HUDEP-2 (cell line): ENCODE data around the gene CTTNBP2NL.
"Not testable (repeated sequence)": the region's sequence is repeated elsewhere in the genome, so short reads cannot be mapped to it uniquely, and the experiment has no call there.

Experiments used
- DNase-seq, 76 experiments: peaks; one replicate each; lab custom pipeline; 2025; ENCODE audit not compliant: unreplicated experiment in 76 of 76; lab: John Stamatoyannopoulos, UW

Gene CTTNBP2NL

GRCh38 chr1:112418099-112418892, 22.3 kb downstream of the CTTNBP2NL start:
- no peak for DNase-seq

GRCh38 chr1:112423207-112423606, 27.2 kb downstream of the CTTNBP2NL start:
- DNase-seq, result no peak

DNA sequence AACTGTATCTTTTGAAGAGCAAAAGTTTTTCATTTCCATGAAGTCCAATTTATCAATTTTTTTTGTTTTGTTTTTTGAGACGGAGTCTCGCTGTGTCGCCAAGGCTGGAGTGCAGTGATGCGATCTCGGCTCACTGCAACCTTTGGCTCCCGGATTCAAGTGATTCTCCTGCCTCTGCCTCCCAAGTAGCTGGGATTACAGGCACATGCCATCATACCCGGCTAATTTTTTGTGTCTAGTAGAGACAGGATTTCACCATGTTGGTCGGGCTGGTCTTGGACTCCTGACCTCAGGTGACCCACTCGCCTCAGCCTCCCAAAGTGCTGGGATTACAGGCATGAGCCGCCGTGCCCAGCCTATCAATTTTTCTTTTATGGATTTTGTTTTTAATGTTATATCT, 27.7 kb downstream of the CTTNBP2NL start:
- DNase-seq, result not testable (repeated sequence)

DNA sequence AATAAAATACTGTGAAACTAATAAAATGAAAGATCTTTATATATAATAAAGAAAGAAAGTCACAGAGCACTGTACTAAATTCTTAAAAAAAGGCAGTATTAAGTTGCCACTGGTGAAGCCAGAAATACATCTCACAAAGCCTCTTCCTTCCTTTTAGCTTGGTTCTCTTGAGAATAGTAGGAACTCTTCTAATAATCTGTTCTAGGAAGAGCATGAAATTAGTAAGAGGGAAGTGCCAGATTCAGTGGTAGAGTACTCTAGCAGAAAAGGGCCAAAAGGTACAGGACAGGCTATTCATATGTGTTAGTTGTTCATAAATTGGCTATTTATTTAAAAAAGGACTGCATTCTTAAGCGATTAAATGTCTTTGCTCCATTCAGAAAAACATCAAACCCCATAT, 33.7 kb downstream of the CTTNBP2NL start:
- no peak for DNase-seq

GRCh38 chr1:112431038-112431437, 35.0 kb downstream of the CTTNBP2NL start:
- no peak for DNase-seq

GRCh38 chr1:112435448-112435847, 39.4 kb downstream of the CTTNBP2NL start:
- no peak for DNase-seq

DNA sequence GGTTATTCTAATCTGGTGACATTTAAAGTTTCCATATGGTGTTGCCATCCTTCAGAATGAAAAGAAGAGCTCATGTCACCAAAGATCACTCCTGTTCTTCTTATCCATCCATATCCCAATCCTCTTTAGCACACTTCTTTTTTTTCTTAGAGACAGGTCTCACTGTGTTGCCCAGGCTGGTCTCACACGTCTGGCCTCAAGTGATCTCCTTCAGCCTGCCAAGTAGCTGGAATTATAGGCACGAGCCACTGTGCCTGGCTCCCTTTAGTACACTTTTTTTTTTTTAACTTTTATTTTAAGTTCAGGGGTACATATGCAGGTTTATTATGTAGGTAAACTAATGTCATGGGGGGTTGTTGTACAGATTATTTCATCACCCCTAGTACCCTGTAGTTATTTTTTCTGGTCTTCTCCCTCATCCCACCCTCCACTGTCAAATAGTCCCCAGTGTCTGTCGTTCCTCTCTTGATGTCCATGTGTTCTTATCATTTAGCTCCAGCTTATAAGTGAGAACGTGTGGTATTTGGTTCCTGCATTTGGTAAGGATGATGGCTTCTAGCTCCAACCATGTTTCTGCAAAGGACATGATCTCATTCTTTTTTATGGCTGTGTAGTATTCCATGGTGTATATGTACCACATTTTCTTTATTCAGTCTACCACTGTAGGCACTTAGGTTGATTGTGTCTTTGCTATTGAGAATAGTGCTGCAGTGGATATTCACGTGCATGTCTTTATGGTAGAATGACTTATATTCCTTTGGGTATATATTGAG, 40.6 kb downstream of the CTTNBP2NL start:
- DNase-seq, result no peak

- not testable (repeated sequence) for DNase-seq
These were observed 42.1 kb downstream of the CTTNBP2NL start for GRCh38 chr1:112438156-112438555.

GRCh38 chr1:112439592-112439991, 43.6 kb downstream of the CTTNBP2NL start:
- DNase-seq, result no peak

DNA sequence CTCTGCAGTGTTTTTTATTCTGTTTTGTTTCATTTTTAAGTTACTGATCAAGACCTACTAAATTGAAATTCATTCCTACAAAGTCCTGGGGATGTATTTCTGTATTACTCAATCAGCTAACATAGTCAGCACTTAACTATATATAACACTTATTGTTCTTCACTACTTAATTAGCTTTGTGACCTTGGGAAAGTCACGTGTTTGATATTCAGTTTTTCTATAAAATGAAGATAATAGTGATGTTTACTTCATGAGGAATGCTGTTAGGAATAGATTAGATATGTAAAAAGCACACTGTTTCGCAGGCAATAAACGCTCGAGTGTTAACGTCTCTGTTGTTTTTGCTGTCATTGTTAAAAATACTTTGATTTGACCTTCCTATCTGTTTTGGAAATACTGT, 44.6 kb downstream of the CTTNBP2NL start:
- DNase-seq, result no peak

DNA sequence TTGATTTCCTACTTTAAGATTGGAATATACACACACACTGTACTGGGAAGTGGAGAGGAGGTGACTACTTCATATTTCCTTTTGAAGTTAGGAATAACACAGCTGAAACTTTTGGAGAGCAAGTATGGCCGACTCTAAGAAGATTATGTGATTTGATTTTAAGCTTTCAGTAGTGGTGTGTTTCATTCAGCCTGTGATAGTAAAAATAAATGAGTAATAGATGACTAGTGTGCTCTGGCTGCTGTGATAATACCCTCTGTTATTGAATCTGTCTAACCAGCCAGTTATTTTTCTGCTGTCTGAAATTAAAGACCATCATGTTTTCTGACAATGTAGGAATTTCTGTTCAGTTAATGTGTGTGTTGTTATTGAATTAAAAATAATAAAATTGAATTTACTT, 48.3 kb downstream of the CTTNBP2NL start:
- DNase-seq, result no peak

DNA sequence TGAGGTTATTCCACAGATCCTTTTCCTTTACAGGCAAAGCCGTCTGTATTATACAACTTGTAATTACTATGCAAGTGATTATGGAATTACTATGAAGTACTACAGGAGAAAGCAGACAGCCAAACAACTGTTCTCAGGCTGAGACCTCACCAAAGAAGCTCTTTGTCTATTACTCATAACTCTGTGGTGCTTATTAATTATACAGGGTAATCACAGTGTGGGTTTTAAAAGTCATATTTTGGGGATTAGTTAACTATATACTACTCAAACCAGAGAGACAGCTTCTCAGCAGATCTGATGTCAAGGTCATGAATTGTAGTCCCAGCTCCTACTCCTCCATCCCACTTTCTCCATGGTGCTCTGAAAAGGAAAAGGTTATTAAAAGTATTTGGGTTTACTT, 49.6 kb downstream of the CTTNBP2NL start:
- DNase-seq, result no peak

GRCh38 chr1:112446411-112446810, 50.4 kb downstream of the CTTNBP2NL start:
- DNase-seq, result no peak

GRCh38 chr1:112448904-112449629, 53.1 kb downstream of the CTTNBP2NL start:
- DNase-seq, result no peak

DNA sequence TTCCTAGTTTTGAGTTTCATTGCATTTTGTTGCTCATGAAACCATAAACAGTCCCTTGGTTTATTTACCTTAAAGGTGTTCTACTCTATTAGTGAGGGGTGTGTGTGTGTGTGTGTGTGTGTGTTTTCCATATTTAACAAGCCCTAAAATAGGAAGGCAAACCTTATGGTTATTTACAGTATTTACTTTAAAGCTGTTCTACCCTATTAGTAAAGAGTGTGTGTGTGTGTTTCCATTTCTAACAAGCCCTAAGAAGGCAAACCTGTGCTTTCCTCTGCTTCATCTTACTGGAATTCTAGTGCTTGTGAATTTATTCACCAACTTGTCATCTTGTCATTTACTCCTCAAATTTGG, 53.6 kb downstream of the CTTNBP2NL start:
- no peak for DNase-seq

- no peak for DNase-seq
These were observed 54.8 kb downstream of the CTTNBP2NL start for GRCh38 chr1:112450773-112451172.

GRCh38 chr1:112451301-112451700, 55.3 kb downstream of the CTTNBP2NL start:
- not testable (repeated sequence) for DNase-seq

- DNase-seq, result no peak
These were observed 57.9 kb downstream of the CTTNBP2NL start for GRCh38 chr1:112453876-112454275.

- DNase-seq, result no peak
These were observed 58.3 kb downstream of the CTTNBP2NL start for GRCh38 chr1:112454316-112454715.

DNA sequence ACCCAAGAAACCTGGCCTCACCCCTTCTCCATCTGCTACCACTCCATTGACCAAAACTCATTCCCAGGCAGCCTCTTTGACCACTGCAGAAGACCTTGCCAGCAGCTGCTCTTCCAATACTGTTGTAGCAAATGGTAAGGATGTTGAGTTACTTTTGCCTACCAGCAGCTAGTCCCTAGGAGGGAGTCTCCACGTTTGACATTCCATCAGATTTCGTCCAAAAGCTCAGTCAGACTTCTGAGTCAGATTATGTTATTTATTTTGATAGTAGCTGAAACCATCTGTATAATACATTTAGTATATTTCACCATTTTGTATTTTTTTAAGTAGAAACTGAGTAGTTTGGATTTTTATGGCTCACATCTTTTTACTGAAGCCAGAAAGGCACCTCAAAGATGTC, 61.2 kb downstream of the CTTNBP2NL start:
- DNase-seq, result no peak

DNA sequence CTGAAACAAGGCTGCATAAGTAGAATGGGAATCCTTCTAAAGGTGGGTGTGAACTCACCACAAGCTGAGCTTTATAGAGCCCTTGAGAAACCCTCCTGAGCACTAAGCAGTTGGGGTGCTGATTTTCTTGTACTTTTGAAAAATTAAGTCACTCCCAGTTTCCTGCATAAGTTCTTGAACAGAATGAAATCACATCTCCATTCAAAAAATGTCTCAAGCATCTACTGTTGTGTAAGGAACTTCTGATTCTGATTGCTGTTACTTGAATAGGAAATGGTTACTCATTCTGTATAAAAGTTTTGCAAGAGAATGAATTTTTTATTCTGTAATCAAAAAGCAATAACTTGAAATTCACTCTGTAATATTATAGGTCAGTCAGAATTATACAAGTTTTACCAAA, 61.9 kb downstream of the CTTNBP2NL start:
- no peak for DNase-seq
